Forelimb muscle (tissue), 1 donor: ENCODE results near the gene IRF4. TPM values are rescaled to one million over a fixed set of nuclear protein-coding genes. Genes with fewer than 3 reads are reported as not detected.
"Not testable (repeated sequence)": the region's sequence is repeated elsewhere in the genome, so short reads cannot be mapped to it uniquely, and the experiment has no call there.

Source experiments
- DNase-seq: peaks from one replicate; pipeline ENCODE4 v3.0.0-alpha.2; 2013; ENCODE audit warnings: low read depth
- polyA plus RNA-seq: library from polyadenylated mRNA; unstranded; fragments of 120-200 nt; gene quantifications from one replicate; pipeline ENCODE4 v1.2.1, GENCODE V29; 2013; ENCODE audit not compliant: insufficient read length

Gene IRF4
- polyA plus RNA-seq, 1 donor = 0.65 TPM

DNA sequence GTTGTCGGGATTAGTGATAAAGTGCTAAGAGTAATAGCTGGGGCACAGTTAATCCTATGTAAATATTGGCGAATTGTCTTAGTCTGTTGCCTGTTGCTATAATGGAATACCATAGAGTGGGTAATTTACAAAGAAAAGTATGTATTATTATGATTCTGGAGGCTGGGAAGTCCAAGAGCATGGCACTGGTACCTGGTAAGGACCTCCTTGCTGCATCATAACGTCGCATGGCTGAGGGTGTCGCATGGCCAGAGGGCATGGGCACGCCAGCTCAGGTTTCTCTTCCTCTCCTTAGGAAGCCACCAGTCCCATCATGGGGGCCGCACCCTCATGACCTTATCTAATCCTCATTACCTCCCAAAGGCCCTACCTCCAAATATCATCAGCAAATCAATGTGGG, 29.7 kb downstream of the IRF4 start:
- no peak for DNase-seq

DNA sequence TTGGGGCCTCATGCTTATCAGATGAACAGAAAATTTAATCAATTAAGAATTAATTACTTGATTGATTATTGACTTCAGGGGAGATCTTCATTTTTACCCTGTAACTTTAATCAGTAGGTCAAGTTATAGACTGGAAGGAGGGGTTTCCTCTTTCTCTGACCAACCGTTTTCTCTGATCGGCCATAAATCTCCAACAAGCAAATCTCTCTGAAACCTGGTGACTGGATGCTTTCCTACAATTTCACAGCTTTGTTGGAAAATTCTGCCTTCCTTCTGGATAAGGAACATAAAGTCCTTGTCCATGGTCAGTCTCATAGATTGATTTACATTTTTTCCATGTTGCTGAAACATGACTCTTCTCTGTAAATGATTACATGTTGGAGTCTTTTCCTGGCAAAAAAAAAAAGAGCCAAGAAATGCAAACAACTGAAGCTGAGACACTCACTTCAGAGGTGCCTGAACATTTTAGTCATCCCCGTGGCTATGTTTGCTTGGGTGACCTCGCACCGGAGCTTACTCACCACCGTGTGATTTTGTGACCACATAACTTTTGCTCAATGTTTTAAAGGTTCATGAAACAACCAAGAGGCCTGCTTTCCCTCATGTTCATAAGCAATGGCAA, 31.0 kb downstream of the IRF4 start:
- DNase-seq = no peak

DNA sequence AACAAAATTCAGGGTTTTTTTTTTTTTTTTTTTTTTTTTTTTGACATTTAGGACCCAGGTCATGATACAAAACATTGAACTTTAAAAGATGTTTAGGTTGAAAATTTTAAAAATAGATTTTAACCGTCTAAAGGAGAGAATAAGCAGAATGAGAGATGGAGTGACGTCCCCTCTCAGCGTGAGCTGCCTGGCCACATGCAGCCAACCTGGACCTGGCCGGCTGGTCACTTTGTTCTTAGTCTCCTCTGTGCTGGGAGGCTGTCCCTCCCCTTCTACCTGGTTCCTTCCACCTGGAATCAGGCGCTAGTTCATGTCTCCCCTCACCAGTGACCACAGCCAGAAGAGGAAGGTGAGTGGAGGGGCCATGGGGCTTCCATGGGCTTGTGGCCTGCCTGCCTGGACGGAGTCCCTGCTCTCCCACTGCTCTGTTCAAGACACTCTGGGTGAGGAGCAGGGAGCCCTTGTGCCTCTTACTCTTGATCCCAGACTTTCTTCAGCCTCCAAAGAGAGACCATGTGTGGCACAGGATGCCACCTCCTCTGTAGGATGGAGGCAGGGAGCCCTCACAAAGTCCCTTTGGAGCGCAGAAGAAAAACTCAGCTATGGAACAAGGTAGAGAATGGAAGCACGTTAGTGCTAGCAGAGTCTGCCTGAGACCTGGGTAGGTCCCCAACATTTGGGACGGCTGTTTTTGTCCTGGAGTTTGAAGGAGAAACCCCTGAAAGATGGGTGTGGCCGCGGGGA, 31.7 kb downstream of the IRF4 start:
- DNase-seq = no peak

DNA sequence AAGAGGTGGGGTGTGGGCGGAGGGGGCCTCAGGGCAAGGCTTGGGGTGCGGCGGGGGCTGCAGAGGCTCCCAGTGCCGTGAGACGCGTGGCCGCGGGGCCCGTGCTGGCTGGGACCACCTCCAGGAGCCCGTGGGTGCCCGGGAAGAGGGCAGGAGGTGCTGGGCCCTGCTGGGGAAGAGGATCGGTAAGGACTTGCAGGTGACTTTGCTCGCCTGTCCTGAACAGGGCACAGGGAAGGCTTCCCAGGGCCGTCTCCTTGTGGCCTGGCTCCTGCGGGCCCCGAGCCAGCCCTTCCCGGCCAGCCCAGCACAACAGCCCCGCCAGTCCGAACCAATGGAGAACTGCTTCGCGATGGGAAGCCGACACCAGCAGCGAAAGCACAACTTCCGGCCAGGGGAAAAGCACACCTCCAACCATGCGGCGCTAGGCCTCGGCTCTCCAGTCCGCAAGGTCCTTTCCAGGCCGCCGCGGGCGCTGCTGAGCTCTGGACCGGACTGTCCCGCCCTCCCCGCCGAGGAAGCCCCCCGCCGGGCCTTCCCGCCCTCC, 32.3 kb downstream of the IRF4 start:
- no peak for DNase-seq

DNA sequence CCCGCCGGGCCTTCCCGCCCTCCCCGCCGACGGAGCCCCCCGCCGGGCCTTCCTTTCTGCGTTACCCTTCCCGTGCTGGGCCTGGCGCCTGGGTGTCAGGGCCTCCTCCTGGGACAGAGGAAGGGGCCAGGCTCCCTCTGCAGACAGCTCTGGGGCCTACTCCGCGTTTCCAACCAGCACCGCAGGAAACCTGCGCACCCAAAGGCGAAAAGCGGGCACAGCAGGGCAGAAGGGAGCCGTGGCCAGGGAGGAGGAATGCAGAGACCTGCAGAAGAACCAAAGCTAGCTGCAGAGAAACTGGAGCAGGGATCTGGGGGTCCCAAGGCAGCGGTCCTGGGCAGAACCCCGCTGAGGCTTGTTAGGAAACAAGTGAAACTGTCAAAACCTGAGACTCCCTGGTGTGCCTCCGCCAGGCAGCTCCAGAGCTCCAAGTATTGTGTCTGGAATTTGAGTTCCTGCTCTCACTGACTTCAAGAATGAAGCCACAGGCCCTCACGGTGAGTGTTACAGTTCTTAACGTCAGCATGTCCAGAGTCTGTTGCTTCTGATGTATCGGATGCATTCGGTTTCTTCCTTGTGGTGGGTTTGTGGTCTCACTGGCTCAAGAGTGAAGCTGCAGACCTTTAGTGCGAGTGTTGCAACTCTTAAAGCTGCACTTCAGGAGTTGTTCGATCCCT, 33.3 kb downstream of the IRF4 start:
- DNase-seq = no peak

DNA sequence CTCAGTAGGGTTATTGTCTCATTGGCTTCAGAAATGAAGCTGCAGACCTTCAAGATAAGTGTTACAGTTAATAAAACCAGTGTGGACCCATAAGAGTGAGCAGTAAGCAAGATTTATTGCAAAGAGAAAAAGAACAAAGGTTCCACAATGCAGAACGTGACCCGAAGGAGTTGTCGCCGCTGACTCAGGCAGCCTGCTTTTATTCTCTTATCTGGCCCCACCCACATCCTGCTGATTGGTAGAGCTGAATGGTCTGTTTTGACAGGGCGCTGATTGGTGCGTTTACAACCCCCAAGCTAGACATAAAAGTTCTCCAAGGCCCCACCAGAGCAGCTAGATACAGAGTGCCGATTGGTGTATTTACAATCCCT, 33.9 kb downstream of the IRF4 start:
- not testable (repeated sequence) for DNase-seq

DNA sequence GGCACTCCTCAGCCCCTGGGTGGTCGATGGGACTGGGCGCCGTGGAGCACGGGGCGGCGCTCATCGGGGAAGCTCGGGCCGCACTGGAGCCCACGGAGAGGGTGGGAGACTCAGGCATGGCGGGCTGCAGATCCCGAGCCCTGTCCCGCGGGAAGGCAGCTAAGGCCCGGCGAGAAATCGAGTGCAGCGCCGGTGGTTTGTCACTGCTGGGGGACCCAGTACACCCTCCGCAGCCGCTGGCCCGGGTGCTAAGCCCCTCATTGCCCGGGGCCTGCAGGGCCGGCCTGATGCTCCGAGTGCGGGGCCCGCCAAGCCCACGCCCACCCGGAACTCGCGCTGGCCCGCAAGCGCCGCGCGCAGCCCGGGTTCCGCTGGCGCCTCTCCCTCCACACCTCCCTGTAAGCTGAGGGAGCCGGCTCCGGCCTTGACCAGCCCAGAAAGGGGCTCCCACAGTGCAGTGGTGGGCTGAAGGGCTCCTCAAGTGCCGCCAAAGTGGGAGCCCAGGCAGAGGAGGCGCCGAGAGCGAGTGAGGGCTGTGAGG, 34.7 kb downstream of the IRF4 start:
- not testable (repeated sequence) for DNase-seq

DNA sequence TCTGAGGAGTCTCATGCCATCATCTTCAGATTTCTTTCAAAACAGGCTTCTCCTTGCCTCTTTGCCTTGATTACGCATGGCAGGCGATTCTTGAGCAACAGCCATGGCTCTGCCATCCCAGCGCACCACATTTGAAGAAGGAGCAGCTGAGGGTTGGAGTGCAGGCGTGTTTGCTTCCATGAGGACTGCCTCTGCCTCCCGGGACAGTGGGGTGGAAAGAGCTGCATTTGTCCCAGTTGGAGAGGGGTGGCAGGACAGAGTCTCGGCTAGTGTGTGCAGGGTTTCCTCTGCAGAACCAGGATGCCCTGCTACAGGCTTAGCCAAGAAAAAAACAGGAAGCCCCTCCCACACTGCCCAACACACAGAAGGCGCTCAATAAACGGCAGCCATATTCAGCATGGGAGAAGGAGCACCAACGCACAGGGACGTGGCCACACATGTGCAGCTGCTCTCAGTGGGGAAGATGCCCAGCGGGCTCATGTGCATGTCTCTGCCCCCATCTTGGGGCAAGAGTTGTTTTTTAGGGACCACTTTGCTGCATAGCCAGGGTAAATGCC, 36.6 kb downstream of the IRF4 start:
- no peak for DNase-seq

DNA sequence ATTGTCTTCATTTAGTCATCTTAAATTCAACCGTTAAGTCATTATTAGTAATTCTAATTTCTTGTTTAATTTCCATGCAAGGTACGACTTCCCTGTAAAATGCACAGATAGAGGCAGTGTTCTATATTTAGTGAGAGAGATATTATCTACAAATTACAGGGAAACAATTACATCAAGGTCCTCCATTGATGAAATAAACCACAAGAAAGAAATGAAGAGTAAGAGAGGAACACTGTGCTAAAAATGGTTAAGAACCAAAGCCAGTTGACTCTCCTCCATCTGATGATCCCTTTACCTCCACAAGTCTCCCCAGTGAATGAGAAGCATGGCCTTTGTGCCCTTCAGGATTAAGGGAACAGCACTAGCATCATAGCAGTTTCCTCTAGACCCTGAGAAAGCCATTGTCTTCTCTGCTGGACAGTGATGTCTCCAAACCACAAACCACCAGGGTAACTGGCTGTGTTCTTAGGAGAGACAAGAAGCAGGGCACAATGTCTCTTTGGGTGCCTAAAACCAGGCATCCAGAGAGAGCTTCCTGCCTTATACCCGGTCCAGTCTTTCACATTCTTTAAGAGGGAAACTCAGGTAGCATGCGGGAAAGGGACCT, 38.1 kb downstream of the IRF4 start:
- DNase-seq = no peak

DNA sequence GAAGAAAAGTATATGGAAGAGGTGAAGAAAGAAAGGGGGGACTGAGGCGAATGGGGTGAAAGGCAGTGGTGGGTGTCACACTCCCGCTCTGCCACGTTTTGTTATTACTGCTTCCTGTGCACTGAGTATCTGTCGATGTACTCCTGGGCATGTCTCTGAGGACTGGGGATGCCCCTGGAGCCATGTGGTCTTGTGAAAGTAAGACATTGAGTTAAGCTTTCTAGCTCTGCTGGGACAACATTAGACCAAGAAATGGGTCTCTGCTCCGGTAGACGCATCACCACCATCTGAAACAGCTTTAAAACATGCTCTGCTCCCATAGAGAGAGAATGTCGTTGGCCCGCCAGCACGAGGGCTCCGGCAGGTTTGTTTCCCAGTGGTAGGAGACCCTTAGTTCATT, 40.0 kb downstream of the IRF4 start:
- DNase-seq = no peak

DNA sequence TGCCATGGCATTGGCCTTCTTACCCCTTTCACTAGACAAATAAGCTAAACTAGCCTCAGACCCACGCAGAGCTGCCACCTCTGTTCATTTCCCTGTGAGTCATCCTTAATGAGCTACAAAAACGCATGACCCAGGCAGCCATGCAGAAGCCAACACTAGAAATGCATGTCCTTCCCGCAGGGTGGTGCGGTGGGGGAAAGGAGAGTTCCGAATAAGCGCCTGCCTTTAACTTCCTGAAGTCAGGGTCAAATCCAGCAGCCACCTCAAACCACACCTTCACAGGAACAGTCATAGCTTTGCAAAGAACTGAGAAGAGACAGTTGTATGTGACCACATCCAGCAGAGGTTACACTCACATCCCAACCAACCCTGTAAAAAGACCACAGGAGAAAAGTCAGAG, 40.4 kb downstream of the IRF4 start:
- DNase-seq = no peak

DNA sequence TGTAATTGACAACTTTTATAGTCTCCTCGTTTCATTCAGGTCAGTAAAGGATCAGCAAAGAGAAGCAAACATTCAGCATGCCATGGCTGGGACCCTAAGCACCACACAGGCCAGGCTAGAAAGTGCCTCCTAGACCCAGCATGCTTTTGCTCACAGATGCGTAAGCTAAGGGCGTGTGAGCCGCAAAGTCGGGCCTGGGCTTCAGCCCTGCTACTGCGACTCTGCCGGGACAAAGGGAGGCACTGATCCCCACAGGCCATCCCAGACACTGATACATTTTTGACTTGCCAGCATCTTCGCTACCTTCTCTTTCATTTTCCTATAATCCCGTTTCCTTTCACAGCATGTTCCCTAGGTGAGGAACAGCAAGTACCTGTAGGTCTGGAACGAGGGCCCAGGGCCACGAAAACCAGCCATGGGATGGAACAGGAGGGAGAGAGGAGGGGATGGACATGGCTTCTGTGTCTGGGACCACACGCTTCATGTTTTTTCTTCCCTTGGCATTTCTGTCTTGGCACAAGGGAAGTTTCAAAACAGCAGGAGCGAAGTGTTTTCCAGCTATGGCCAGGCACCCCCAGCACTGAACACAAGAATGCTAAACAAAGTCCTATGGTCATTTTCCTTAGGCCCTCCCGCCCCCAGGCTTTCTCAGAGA, 42.6 kb downstream of the IRF4 start:
- no peak for DNase-seq

DNA sequence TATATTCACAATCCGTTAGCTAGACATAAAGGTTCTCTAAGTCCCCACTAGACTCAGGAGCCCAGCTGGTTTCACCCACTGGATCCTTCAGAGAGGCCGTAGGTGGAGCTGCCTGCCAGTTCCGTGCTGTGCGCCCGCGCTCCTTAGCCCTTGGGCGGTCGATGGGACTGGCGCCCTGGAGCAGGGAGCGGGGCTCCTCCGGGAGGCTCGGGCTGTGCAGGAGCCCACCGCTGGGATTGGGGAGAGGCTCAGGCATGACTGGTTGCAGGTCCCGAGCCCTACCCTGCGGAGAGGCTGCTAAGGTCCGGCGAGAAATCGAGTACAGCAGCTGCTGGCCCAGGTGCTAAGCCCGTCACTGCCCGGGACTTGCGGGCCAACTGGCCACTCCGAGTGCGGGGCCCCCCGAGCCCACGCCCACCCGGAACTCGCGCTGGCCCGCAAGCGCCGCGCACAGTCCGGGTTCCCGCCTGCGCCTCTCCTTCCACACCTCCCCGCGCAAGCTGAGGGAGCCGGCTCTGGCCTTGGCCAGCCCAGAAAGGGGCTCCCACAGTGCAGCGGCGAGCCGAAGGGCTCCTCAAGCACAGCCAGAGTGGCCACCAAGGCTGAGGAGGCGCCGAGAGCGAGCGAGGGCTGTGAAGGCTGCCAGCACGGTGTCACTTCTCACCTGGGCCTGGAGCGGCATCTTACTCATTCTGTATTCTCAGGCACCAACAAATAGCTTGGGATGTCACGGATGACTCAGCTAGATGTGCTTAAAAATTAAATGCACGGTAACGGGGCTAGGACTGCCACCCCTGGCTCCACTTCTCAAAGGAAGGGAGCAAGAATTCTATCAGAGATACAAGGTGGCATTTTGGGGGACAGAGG, 44.1 kb downstream of the IRF4 start:
- DNase-seq = no peak

DNA sequence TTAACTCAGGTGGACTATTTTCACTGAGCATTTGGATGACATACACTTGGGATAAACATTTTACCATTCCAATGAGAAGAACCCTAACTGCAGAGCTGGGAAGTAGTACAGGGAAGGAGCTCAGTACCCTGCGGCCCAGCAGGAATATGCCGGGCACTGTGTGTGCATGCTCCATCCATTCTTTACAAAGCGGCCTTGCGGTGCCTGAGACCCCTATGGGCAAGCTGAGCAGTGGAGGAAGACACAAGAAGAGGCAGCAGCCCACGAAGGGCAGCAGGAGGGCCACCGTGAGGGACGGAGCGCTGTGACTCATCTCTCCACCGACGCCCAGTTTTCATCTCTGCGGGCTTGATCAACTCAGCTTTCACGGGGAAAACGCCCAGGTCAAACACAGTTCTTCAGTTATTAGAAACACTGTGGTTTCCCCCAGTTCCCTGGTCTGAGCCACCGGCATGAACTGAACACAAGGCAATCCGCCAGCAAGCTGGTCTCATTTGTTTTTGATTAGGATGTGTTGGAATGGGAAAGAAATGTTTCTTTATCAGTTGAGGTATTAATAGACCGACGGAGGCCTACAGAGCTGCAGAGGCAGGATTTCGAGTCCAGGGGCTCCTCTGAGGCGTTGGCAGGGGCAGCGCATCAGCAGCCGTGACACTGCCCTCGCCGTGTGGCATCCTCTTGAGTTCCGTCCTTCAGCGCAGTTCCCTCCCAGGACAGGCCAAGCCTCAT, 44.9 kb downstream of the IRF4 start:
- DNase-seq = no peak

DNA sequence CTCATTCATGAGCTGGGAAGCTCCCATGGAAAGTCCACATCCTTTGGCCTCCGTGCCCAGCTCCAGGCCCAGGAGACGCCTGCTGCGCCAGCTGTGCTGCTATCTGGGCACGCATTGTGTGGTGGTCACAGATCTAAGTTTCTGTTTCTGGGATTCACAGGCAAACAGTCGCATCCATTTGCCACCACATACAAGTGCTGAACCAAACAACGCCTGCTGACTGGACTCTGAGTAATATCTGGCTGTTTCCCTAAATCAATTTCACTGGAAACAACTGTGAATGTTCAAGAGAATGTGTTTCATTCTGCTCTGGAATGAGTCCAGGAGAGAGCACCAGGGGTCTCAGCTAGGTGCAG, 45.5 kb downstream of the IRF4 start:
- DNase-seq = no peak

DNA sequence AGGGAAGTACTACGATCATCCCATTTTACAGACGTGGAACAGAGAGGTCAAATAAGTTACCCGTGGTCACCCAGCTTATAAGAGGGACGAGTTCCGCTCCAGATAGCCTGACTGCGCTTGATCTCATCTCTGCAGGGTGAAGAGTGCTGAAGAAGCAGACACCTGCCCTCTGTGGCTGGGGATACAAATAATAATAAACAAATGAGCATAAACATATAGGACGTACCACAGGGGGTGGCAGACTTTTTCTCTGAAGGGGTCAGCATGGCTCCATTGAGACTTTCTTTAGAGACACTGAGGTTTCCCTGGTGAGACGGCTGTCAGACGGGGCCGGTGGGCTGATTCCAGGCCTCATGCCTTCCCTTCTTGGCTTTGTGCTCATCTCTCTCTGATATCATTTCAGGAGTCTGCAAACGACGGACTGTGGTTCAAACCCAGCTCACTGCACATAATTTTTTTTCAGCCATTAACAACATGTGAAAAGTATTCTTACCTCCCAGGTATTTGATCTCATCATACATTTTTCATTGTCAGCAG, 47.1 kb downstream of the IRF4 start:
- no peak for DNase-seq

DNA sequence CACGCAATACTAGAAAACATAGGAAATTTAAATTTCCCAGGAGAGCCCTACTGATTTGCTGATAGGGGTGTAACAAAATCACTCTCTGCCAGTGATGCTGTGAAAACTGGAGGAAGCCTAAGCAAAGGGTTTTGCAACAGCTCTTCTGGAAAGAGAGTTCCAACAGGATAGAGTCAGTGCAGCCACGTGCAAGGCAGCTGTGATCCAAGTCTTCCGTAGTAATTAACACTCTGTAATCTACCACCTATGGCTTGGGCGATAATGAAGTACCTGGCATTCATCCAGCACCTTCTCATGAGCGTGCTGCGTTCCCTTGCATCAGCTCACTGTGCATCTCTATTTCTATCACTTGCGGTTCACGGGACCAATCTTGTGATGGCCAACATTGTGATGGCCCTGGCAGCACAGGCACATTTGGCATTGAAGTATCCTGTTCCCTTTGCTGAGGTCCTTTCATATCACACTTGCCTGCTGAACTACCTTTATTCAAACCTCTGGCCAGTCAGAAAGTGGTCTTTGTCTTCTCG, 48.2 kb downstream of the IRF4 start:
- no peak for DNase-seq

DNA sequence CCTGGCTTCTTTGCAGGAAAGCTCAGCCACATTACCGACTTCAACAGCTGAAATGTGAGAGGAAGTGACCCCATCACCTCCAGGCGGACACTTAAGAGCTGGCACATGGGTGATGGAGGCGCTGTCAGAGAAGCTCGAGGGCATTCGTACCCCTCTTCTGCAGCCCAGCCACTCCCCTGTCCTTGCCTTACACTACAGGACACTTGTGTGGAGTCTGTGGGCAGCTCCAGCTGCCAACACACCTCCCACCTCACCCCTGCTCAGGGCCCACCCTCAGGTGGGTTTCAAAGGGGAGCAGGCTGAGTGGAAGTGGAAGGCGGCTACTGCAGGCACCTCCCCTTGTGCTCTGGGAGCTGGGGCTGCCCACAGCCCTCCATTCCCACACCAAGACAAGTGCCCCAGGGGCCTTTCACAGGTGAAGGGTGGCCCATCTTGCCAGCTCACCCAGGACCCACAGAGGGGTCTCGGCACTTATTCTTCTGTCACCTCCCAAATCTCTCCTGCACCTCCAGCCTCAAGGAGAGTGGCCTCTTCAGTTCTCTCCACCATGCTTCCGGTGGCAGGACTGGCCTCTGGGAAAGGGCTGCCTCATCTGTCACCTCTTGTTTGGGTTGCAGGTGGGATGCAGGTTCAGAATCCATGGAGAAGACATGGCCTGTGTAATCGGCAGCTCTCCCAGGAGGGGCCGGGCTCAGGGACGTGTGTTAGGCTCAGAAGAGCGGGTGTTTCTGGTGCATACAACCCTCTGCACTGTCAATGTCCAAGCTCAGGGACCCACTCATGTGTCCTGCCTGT, 49.8 kb downstream of the IRF4 start:
- no peak for DNase-seq
